H1 (cell line): ENCODE measurements around the gene GPR176. TPM values are rescaled to one million over a fixed set of nuclear protein-coding genes. Genes with fewer than 3 reads are reported as not detected.

Experiments
- CTCF ChIA-PET: fragments of 300-600 bp; sonication (Branson Sonifier 250); formaldehyde crosslinking; loops from one replicate; lab custom pipeline; 2021; ENCODE audit not compliant: partially characterized antibody; lab: Charles Lee
- POLR2A ChIA-PET: fragments of 300-600 bp; sonication (Branson Sonifier 250); formaldehyde crosslinking; loops from one replicate; lab custom pipeline; 2021; ENCODE audit warnings: inconsistent platforms; ENCODE audit not compliant: partially characterized antibody; lab: Charles Lee
- DNase-seq, 2 experiments: peaks; one replicate each; pipeline versions ENCODE4 v3.0.0 to v3.0.0-alpha.2; 2010 to 2022; ENCODE audit warnings: low spot score in 2 of 2, low read depth in 1 of 2, mixed read lengths in 1 of 2
- FAIRE-seq: peaks from 2 replicates; lab custom pipeline; 2011; peaks lifted over from hg19 to GRCh38; lab: Jason Lieb, UNC
- H2AFZ ChIP-seq: 2 replicates; pipeline ENCODE4 v1.8.1; 2012; ENCODE audit warnings: low read length, inconsistent platforms
- H2AK5ac ChIP-seq: 2 replicates; pipeline ENCODE4 v1.6.1; 2013; ENCODE audit warnings: low read depth, low read length
- H2BK120ac ChIP-seq: replicated peaks from 2 replicates; pipeline ENCODE3; 2013; ENCODE audit warnings: low read depth, low read length, inconsistent platforms
- H2BK12ac ChIP-seq: 2 replicates; pipeline ENCODE4 v1.6.1; 2013; ENCODE audit warnings: low read depth, low read length
- H2BK15ac ChIP-seq: 2 replicates; pipeline ENCODE4 v1.6.1; 2013; ENCODE audit warnings: low read length
- H2BK20ac ChIP-seq: 2 replicates; pipeline ENCODE4 v1.6.1; 2013; ENCODE audit warnings: low read length
- H2BK5ac ChIP-seq: 2 replicates; pipeline ENCODE4 v1.6.1; 2013; ENCODE audit warnings: low read depth, low read length
- H3K14ac ChIP-seq: 2 replicates; pipeline ENCODE4 v1.6.1; 2013; ENCODE audit warnings: inconsistent platforms; ENCODE audit not compliant: insufficient read length
- H3K18ac ChIP-seq: 2 replicates; pipeline ENCODE4 v1.6.1; 2013; ENCODE audit warnings: low read length; ENCODE audit errors: extremely low read depth
- H3K23ac ChIP-seq: 2 replicates; pipeline ENCODE4 v1.6.1; 2013; ENCODE audit warnings: inconsistent platforms; ENCODE audit not compliant: insufficient read length
- H3K23me2 ChIP-seq: 2 replicates; pipeline ENCODE4 v1.6.1; 2013; ENCODE audit warnings: low read depth, low read length
- H3K27ac ChIP-seq: 2 replicates; pipeline ENCODE4 v1.6.1; 2011; ENCODE audit warnings: low read depth, low read length, inconsistent platforms
- H3K27me3 ChIP-seq, 4 experiments: replicated peaks in 1 of 4; 1 replicate in 1 of 4; 2 replicates in 3 of 4; pipeline versions ENCODE4 v1.6.1 to v1.8.1; 2011 to 2013; ENCODE audit warnings: low read length in 3 of 4, mild to moderate bottlenecking in 3 of 4, inconsistent platforms in 2 of 4, mixed read lengths in 2 of 4, moderate library complexity in 1 of 4; ENCODE audit not compliant: control insufficient read depth in 3 of 4, insufficient read depth in 3 of 4; ENCODE audit errors: extremely low read depth in 1 of 4
- H3K36me3 ChIP-seq, 4 experiments: 2 replicates each; pipeline versions ENCODE4 v1.6.1 to v1.8.1; 2011 to 2013; ENCODE audit warnings: mild to moderate bottlenecking in 4 of 4, low read length in 3 of 4, moderate library complexity in 2 of 4, control low read depth in 1 of 4, inconsistent platforms in 1 of 4; ENCODE audit not compliant: insufficient read depth in 4 of 4, control insufficient read depth in 2 of 4
- H3K4ac ChIP-seq: replicated peaks from 2 replicates; pipeline ENCODE3; 2013; ENCODE audit warnings: low read length, low read depth, mixed read lengths, inconsistent platforms; ENCODE audit not compliant: insufficient read length
- H3K4me1 ChIP-seq, 4 experiments: replicated peaks in 1 of 4; 1 replicate in 1 of 4; 2 replicates in 3 of 4; pipeline versions ENCODE4 v1.6.1 to v1.8.1; 2011 to 2013; ENCODE audit warnings: low read length in 3 of 4, inconsistent platforms in 2 of 4, mixed read lengths in 1 of 4; ENCODE audit not compliant: insufficient read depth in 4 of 4, control insufficient read depth in 3 of 4
- H3K4me2 ChIP-seq, 2 experiments: 2 replicates each; pipeline versions ENCODE4 v1.6.1 to v1.8.1; 2011 to 2013; ENCODE audit warnings: low read depth in 2 of 2, low read length in 2 of 2, control low read depth in 1 of 2, inconsistent platforms in 1 of 2, mild to moderate bottlenecking in 1 of 2; ENCODE audit not compliant: insufficient read depth in 1 of 2
- H3K4me3 ChIP-seq, 4 experiments: fragments of 200-600, 300-600 bp in 1 of 4; sonication (generic), shearing (Covaris generic), sonication (Bioruptor Twin) in 1 of 4; 2 replicates each; pipeline versions ENCODE4 v1.5.1 to v1.8.1; 2011 to 2016; ENCODE audit warnings: low read length in 4 of 4, low read depth in 3 of 4, control low read depth in 2 of 4, inconsistent platforms in 2 of 4, mild to moderate bottlenecking in 2 of 4, mixed read lengths in 1 of 4, moderate library complexity in 1 of 4; ENCODE audit not compliant: insufficient read depth in 2 of 4; ENCODE audit errors: extremely low read depth in 1 of 4
- H3K56ac ChIP-seq: replicated peaks from 2 replicates; pipeline ENCODE3; 2013; ENCODE audit warnings: low read depth, mild to moderate bottlenecking, mixed read lengths, low read length, inconsistent platforms; ENCODE audit not compliant: insufficient read length
- H3K79me1 ChIP-seq: 2 replicates; pipeline ENCODE4 v1.6.1; 2013; ENCODE audit warnings: low read depth, low read length, control low read depth
- H3K79me2 ChIP-seq, 2 experiments: 2 replicates each; pipeline versions ENCODE4 v1.6.1 to v1.8.1; 2012 to 2013; ENCODE audit warnings: low read length in 2 of 2, mild to moderate bottlenecking in 2 of 2, inconsistent platforms in 1 of 2; ENCODE audit not compliant: insufficient read depth in 2 of 2, control insufficient read depth in 1 of 2
- H3K9ac ChIP-seq, 4 experiments: replicated peaks in 1 of 4; 1 replicate in 1 of 4; 2 replicates in 3 of 4; pipeline versions ENCODE4 v1.6.1 to v1.8.1; 2011 to 2013; ENCODE audit warnings: low read depth in 3 of 4, low read length in 3 of 4, control low read depth in 2 of 4, mild to moderate bottlenecking in 2 of 4, moderate library complexity in 2 of 4, inconsistent platforms in 1 of 4; ENCODE audit errors: extremely low read depth in 1 of 4
- H3K9me3 ChIP-seq, 2 experiments: 2 replicates each; pipeline versions ENCODE4 v1.6.1 to v1.8.1; 2012 to 2013; ENCODE audit warnings: mild to moderate bottlenecking in 2 of 2, moderate library complexity in 2 of 2, control low read depth in 1 of 2, inconsistent platforms in 1 of 2, low read depth in 1 of 2, low read length in 1 of 2, mixed read lengths in 1 of 2; ENCODE audit not compliant: insufficient read depth in 2 of 2
- H4K20me1 ChIP-seq, 2 experiments: replicated peaks in 1 of 2; 2 replicates each; pipeline versions ENCODE3 to v1.8.1; 2011 to 2013; ENCODE audit warnings: inconsistent platforms in 2 of 2, low read length in 2 of 2, mild to moderate bottlenecking in 1 of 2; ENCODE audit not compliant: insufficient read depth in 2 of 2, control insufficient read depth in 1 of 2
- H4K5ac ChIP-seq: 2 replicates; pipeline ENCODE4 v1.6.1; 2013; ENCODE audit warnings: low read length, low read depth, mixed read lengths, inconsistent platforms; ENCODE audit not compliant: insufficient read length
- H4K8ac ChIP-seq: 2 replicates; pipeline ENCODE4 v1.8.0; 2013; ENCODE audit warnings: mild to moderate bottlenecking, moderate library complexity, low read length, inconsistent platforms; ENCODE audit not compliant: insufficient read depth; ENCODE audit errors: extremely low read depth
- H4K91ac ChIP-seq: replicated peaks from 2 replicates; pipeline ENCODE3; 2013; ENCODE audit warnings: low read length, mixed read lengths, inconsistent platforms; ENCODE audit not compliant: insufficient read length
- WGBS, 2 experiments: shearing (Covaris generic) in 1 of 2; methylation state at CpG; one replicate each; pipeline versions ENCODE4 v1.1.6 to v1.1.7; 2013 to 2015; ENCODE audit warnings: low lambda C conversion rate in 2 of 2, mixed read lengths in 2 of 2, inconsistent platforms in 1 of 2, low coverage in 1 of 2, missing lambda C conversion rate in 1 of 2; ENCODE audit not compliant: insufficient replicate concordance in 2 of 2, insufficient coverage in 1 of 2, insufficient read length in 1 of 2; ENCODE audit errors: extremely low coverage in 1 of 2, missing lambda C conversion rate in 1 of 2; 5-methylcytosine and 5-hydroxymethylcytosine counted together
- polyA plus RNA-seq, 7 experiments: library from polyadenylated mRNA; depleted of rRNA in 3 of 7; stranded (reverse) in 5 of 7; unstranded in 2 of 7; fragments of >200 nt in 5 of 7; fragments of 200-250 nt in 2 of 7; gene quantifications; 1 replicate in 5 of 7; 2 replicates in 1 of 7; 4 replicates in 1 of 7; pipeline versions ENCODE4 v1.2.1 to v1.2.3, GENCODE V29; 2011 to 2013; ENCODE audit warnings: missing spikeins in 2 of 7, mixed read lengths in 2 of 7
- total RNA-seq: library from RNA; stranded (reverse); fragmentation: NEBNext Ultra II Directional; extraction: Animal tissue kit (Norgen Biotek cat#: 25700); gene quantifications from 2 replicates; pipeline ENCODE4 v1.2.1, GENCODE V29; 2021

The GPR176 gene
- total and polyA plus RNA-seq, 2 of the 8 experiments (the other 6 are each of a cell fraction or from before 2014, with no cell fraction given), result 190 to 281 TPM

DNA sequence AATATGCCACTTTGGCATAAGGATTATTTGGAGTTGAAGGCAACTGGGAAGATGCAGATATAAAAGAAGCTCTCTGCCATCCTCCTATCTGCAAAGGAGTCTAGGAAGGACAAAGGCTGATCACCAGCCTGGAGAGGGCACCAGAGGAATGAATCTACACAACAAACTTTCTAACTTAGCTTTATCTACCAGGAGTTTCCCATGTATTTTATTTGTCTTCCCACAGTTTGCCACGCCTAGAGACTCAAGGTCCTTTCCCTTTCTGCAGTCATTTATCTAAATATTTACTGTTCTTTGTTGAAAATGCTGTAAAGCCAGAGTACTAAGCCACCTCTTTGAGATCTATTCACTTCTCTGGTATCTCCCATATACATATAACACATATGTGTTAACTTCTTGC is 32.2 kb downstream of the GPR176 start:
- peaks cover 5 to 50% (median 46%) of the 10 kb centered on the region in 4 experiments for H3K4me1 ChIP-seq
- DNase-seq, result no peak
- POLR2A ChIA-PET, result interaction anchor here (0.8 to 3.2 kb wide), 26 partner anchors 9 to 105 kb away, joined by 3 to 23 read pairs (median 5); partner anchors contain the start of genes EIF2AK4, FSIP1 and GPR176

More for the DNA sequence above, 32.2 kb downstream of the GPR176 start:
- Histone ChIP-seq H3K4me2 (peak overlapping the region; percentile 61), H2BK20ac (0 out of 2 replicates have a peak overlapping the region, but pooled peaks have one; percentile 38), H3K4me3 (peak overlapping the region in 1 of 4 experiments; percentile 36; a peak in 1 of 8 replicates), H2BK5ac (peak overlapping the region; percentile 94), H3K27ac (peak overlapping the region; percentile 97), H4K20me1 (no peaks in the 10 kb centered on the region), H3K14ac (no peak overlapping the region), H2BK120ac (peak overlapping the region; percentile 70), H3K4ac (peak overlapping the region; percentile 2), H3K23ac (no peak overlapping the region), H3K9ac (peak overlapping the region in 2 of 4 experiments; percentile 3 to 65; a peak in 2 of 7 replicates), H2AFZ (no peak overlapping the region), H3K18ac (peak overlapping the region; percentile 60), H3K79me2 (peaks cover 12 to 63% of the 10 kb centered on the region in 2 experiments; a peak in 3 of 4 replicates), H4K5ac (peak overlapping the region; percentile 41), H4K91ac (peak overlapping the region; percentile 95), H3K79me1 (peaks cover 4% of the 10 kb centered on the region), H4K8ac (no peak overlapping the region), H3K9me3 (no peaks in the 10 kb centered on the region), H3K27me3 (no peaks in the 10 kb centered on the region), H3K23me2 (no peaks in the 10 kb centered on the region), H3K56ac (peak overlapping the region; percentile 22), H3K36me3 (peaks cover 0 to 5% (median 1%) of the 10 kb centered on the region in 4 experiments; a peak in 4 of 8 replicates), H2BK12ac (no peak overlapping the region; the same call in 1 of the 2 replicates), H2AK5ac (no peak overlapping the region; the same call in 1 of the 2 replicates), H2BK15ac (no peak overlapping the region)
- FAIRE-seq, result peak; percentile 36
- CTCF ChIA-PET, result interaction anchor here (0.7 to 2.3 kb wide), 21 partner anchors 8 to 91 kb away, joined by 3 to 7 read pairs (median 4); partner anchors contain the start of gene GPR176
- 4% methylated on average over 1 of the region's 1 CpG; no CpG with 5 or more reads in 1 of the 2 experiments for WGBS, 2 experiments
